GM12878 (cell line): ENCODE measurements around the gene STRC.
"Not testable (repeated sequence)": the region's sequence is repeated elsewhere in the genome, so short reads cannot be mapped to it uniquely, and the experiment has no call there.

Experiments
- BHLHE40 ChIP-seq, 2 experiments: fragments of 450-650 bp in 1 of 2; IDR thresholded peaks; 2 replicates each; pipeline ENCODE4 v1.6.1; 2011 to 2017; ENCODE audit warnings: low read depth in 2 of 2, borderline replicate concordance in 1 of 2, improper control_type of control experiment in 1 of 2, low read length in 1 of 2, mild to moderate bottlenecking in 1 of 2
- CTCF ChIP-seq, 3 experiments: IDR thresholded peaks in 2 of 3; conservative IDR thresholded peaks in 1 of 3; 2 replicates each; pipeline ENCODE4 v1.5.1; 2011; ENCODE audit warnings: low read depth in 3 of 3, low read length in 3 of 3, mild to moderate bottlenecking in 3 of 3, control low read depth in 2 of 3, moderate library complexity in 2 of 3, inconsistent platforms in 1 of 3, mixed read lengths in 1 of 3; ENCODE audit not compliant: control insufficient read depth in 2 of 3, insufficient read depth in 1 of 3; ENCODE audit errors: extremely low read depth in 1 of 3
- EGR1 ChIP-seq, 2 experiments: IDR thresholded peaks; 1 replicate in 1 of 2; 2 replicates in 1 of 2; pipeline ENCODE4 v1.6.1; 2011 to 2012; ENCODE audit warnings: low read depth in 2 of 2, low read length in 2 of 2, borderline replicate concordance in 1 of 2, mild to moderate bottlenecking in 1 of 2, moderate library complexity in 1 of 2
- NRF1 ChIP-seq: conservative IDR thresholded peaks from 2 replicates; pipeline ENCODE4 v1.6.1; 2011; ENCODE audit warnings: mild to moderate bottlenecking, low read depth, low read length, improper control_type of control experiment

- not testable (repeated sequence) for TF ChIP-seq BHLHE40 (IDR thresholded peaks at IDR 0.05; ENCODE audit: borderline replicate concordance in 1 of 2, low read depth in 2 of 2, low read length in 1 of 2); CTCF (IDR thresholded peaks at IDR 0.05 in 2 of 3, conservative IDR thresholded peaks at IDR 0.05 in 1 of 3; ENCODE audit: control insufficient read depth in 2 of 3, extremely low read depth in 1 of 3, insufficient read depth in 1 of 3, low read depth in 3 of 3, low read length in 3 of 3); NRF1; EGR1 (IDR thresholded peaks at IDR 0.05; ENCODE audit: borderline replicate concordance in 1 of 2, low read depth in 2 of 2, low read length in 2 of 2)
These were observed 20.0 kb upstream of the STRC start for GRCh38 chr15:43638464-43639204.
